HG03460 (cell line): ENCODE results near the gene TICAM2.

Source experiments
- ATAC-seq: cut with Tn5 transposase; IDR thresholded peaks from one replicate; pipeline ENCODE4 v1.9.1; 2021; ENCODE audit not compliant: unreplicated experiment

Gene TICAM2

GRCh38 chr5:115611873-115612272 is 9.6 kb upstream of the TICAM2 start:
- no peak for ATAC-seq

- ATAC-seq, result no peak
These were observed 5.7 kb upstream of the TICAM2 start for GRCh38 chr5:115607935-115608334.

GRCh38 chr5:115605436-115605835 is 3.2 kb upstream of the TICAM2 start:
- ATAC-seq, result no peak

GRCh38 chr5:115602591-115603125 is 379 bp upstream of the TICAM2 start:
- ATAC-seq, result peak; percentile 5

- no peak for ATAC-seq
These were observed 1.5 kb downstream of the TICAM2 start for GRCh38 chr5:115600766-115601165.

GRCh38 chr5:115599924-115600323 is 2.4 kb downstream of the TICAM2 start:
- no peak for ATAC-seq

- ATAC-seq, result peak; percentile 34
These were observed 2.8 kb downstream of the TICAM2 start for GRCh38 chr5:115599502-115599901.

GRCh38 chr5:115594128-115595047 is 7.9 kb downstream of the TICAM2 start:
- ATAC-seq, result no peak

GRCh38 chr5:115589043-115589442 is 13.2 kb downstream of the TICAM2 start:
- ATAC-seq, result no peak

GRCh38 chr5:115588640-115589039 is 13.6 kb downstream of the TICAM2 start:
- no peak for ATAC-seq

- no peak for ATAC-seq
These were observed 15.6 kb downstream of the TICAM2 start for GRCh38 chr5:115586525-115587146.

GRCh38 chr5:115585265-115585664 is 17.0 kb downstream of the TICAM2 start:
- ATAC-seq, result no peak

GRCh38 chr5:115584501-115584900 is 17.8 kb downstream of the TICAM2 start:
- no peak for ATAC-seq

- no peak for ATAC-seq
These were observed 18.8 kb downstream of the TICAM2 start for GRCh38 chr5:115583474-115583873.

GRCh38 chr5:115580941-115581340 is 21.3 kb downstream of the TICAM2 start:
- no peak for ATAC-seq

- peak; percentile 67 for ATAC-seq
These were observed 22.5 kb downstream of the TICAM2 start for GRCh38 chr5:115579747-115580173.

GRCh38 chr5:115579216-115579615 is 23.1 kb downstream of the TICAM2 start:
- no peak for ATAC-seq

- ATAC-seq, result no peak
These were observed 23.6 kb downstream of the TICAM2 start for GRCh38 chr5:115578657-115579056.

- no peak for ATAC-seq
These were observed 24.5 kb downstream of the TICAM2 start for GRCh38 chr5:115577741-115578140.

- ATAC-seq, result no peak
These were observed 24.9 kb downstream of the TICAM2 start for GRCh38 chr5:115577329-115577728.

- no peak for ATAC-seq
These were observed 26.9 kb downstream of the TICAM2 start for GRCh38 chr5:115575167-115576070.
